Breast epithelium (tissue), 4 donors: Measurements from ENCODE around the gene HLA-DQB2. TPM values are rescaled to one million over a fixed set of nuclear protein-coding genes. Genes with fewer than 3 reads are reported as not detected.
"Not testable (repeated sequence)": the region's sequence is repeated elsewhere in the genome, so short reads cannot be mapped to it uniquely, and the experiment has no call there.

Source experiments
- DNase-seq, 2 donors: peaks; one replicate each; pipeline ENCODE4 v3.0.0-alpha.2; 2019; ENCODE audit warnings: low spot score in 2 of 2
- H3K27ac ChIP-seq, 2 donors: fragments of 200-600 bp; sonication (generic) in 1 of 2; one replicate each; pipeline ENCODE4 v1.5.1; 2016 to 2019; ENCODE audit warnings: mild to moderate bottlenecking in 1 of 2
- H3K27me3 ChIP-seq, 2 donors: fragments of 200-600 bp; sonication (generic) in 1 of 2; one replicate each; pipeline versions ENCODE4 v1.5.1 to v1.6.0; 2017 to 2019; ENCODE audit warnings: control low read depth in 1 of 2, mild to moderate bottlenecking in 1 of 2
- H3K36me3 ChIP-seq: fragments of 200-600 bp; one replicate; pipeline ENCODE4 v1.5.1; 2019
- H3K4me1 ChIP-seq, 2 donors: fragments of 200-600 bp; sonication (generic); one replicate each; pipeline ENCODE4 v1.5.1; 2016 to 2019; ENCODE audit warnings: control low read depth in 1 of 2
- H3K4me3 ChIP-seq, 3 donors: fragments of 200-600 bp; sonication (generic); 1 replicate in 2 of 3; 2 replicates in 1 of 3; pipeline ENCODE4 v1.5.1; 2016 to 2019; ENCODE audit warnings: mild to moderate bottlenecking in 3 of 3, moderate library complexity in 2 of 3
- H3K9me3 ChIP-seq, 2 donors: fragments of 200-600 bp; sonication (generic) in 1 of 2; one replicate each; pipeline ENCODE4 v1.5.1; 2016 to 2019; ENCODE audit warnings: control low read depth in 1 of 2
- CTCF ChIP-seq, 3 donors: fragments of 450-650 bp; IDR thresholded peaks; one replicate each; pipeline ENCODE4 v1.5.1; 2016 to 2017; ENCODE audit warnings: antibody characterized with exemption in 3 of 3, mild to moderate bottlenecking in 3 of 3, moderate library complexity in 3 of 3
- POLR2A ChIP-seq: fragments of 450-650 bp; IDR thresholded peaks from one replicate; pipeline ENCODE4 v1.6.1; 2016; ENCODE audit warnings: antibody characterized with exemption, mild to moderate bottlenecking, moderate library complexity
- POLR2AphosphoS5 ChIP-seq, 3 donors: sonication (generic); formaldehyde crosslinking; IDR thresholded peaks; one replicate each; pipeline ENCODE4 v1.6.1; 2017; ENCODE audit warnings: antibody characterized with exemption in 3 of 3
- intact Hi-C: fragments of 100-400 bp; cut with DNase I; formaldehyde crosslinking; loops from one replicate; pipeline ENCODE4 v1.15.1; 2023; ENCODE audit warnings: low total_unique reads
- total RNA-seq, 3 donors: library from RNA; depleted of rRNA; stranded (reverse); fragments of >200 nt; gene quantifications; one replicate each; pipeline ENCODE4 v1.1.0, GENCODE V29; 2016

HLA-DQB2 gene
- total RNA-seq, 3 donors from 2014 or later: 1.3 to 1.6 (median 1.5) TPM

GRCh38 chr6:32752580-32752979 lies 10.8 kb downstream of the HLA-DQB2 start:
- Histone ChIP-seq H3K27ac (no peak overlapping the region), H3K4me1 (no peaks in the 10 kb centered on the region), H3K9me3 (no peaks in the 10 kb centered on the region), H3K27me3 (peaks cover 0 to 3% of the 10 kb centered on the region in 2 donors), H3K36me3 (no peaks in the 10 kb centered on the region), H3K4me3 (no peak overlapping the region)
- DNase-seq: no peak
- intact Hi-C loops: no loop called here
- TF ChIP-seq POLR2AphosphoS5 (IDR thresholded peaks at IDR 0.05): no peak

GRCh38 chr6:32745649-32746048 lies 17.7 kb downstream of the HLA-DQB2 start:
- not testable (repeated sequence) for H3K27me3 ChIP-seq, DNase-seq

GRCh38 chr6:32744776-32745175 lies 18.6 kb downstream of the HLA-DQB2 start:
- intact Hi-C loops: no loop called here
- no peaks in the 10 kb centered on the region for H3K9me3 ChIP-seq
- H3K27me3 ChIP-seq: peaks cover 0 to 3% of the 10 kb centered on the region in 2 donors
- H3K4me3 ChIP-seq: no peak overlapping the region
- H3K27ac ChIP-seq: no peak overlapping the region
- no peaks in the 10 kb centered on the region for H3K4me1 ChIP-seq
- TF ChIP-seq CTCF (IDR thresholded peaks at IDR 0.05): no peak
- no peak for TF ChIP-seq POLR2A
- TF ChIP-seq POLR2AphosphoS5 (IDR thresholded peaks at IDR 0.05): no peak
- H3K36me3 ChIP-seq: no peaks in the 10 kb centered on the region
- no peak for DNase-seq

More at GRCh38 chr6:32745649-32746048, 17.7 kb downstream of the HLA-DQB2 start:
- H3K4me3 ChIP-seq, H3K36me3 ChIP-seq, H3K27ac ChIP-seq, H3K4me1 ChIP-seq, intact Hi-C loops, H3K9me3 ChIP-seq: not testable (repeated sequence)

GRCh38 chr6:32742374-32742773 lies 21.0 kb downstream of the HLA-DQB2 start:
- no peaks in the 10 kb centered on the region for H3K27me3 ChIP-seq
- no peak overlapping the region for H3K27ac ChIP-seq
- intact Hi-C loops: no loop called here
- no peak for DNase-seq
- no peak overlapping the region for H3K4me3 ChIP-seq
- no peaks in the 10 kb centered on the region for H3K36me3 ChIP-seq
- TF ChIP-seq POLR2A (no peak), CTCF (IDR thresholded peaks at IDR 0.05) (no peak)
- H3K4me1 ChIP-seq: no peaks in the 10 kb centered on the region
- H3K9me3 ChIP-seq: no peaks in the 10 kb centered on the region

GRCh38 chr6:32741031-32741960 lies 22.0 kb downstream of the HLA-DQB2 start, which contains the start of gene HLA-DQA2:
Gene HLA-DQA2, plus strand, starts transcription at chr6:32741391. Its CDS starts 53 bp downstream, at chr6:32741444.
- intact Hi-C loops: no loop called here

More at GRCh38 chr6:32741031-32741960, 22.0 kb downstream of the HLA-DQB2 start, which contains the start of gene HLA-DQA2:
- Histone ChIP-seq H3K36me3 (no peaks in the 10 kb centered on the region), H3K4me1 (no peaks in the 10 kb centered on the region), H3K27me3 (no peaks in the 10 kb centered on the region), H3K4me3 (no peak within 1 kb of the TSS), H3K9me3 (no peaks in the 10 kb centered on the region), H3K27ac (no peak within 1 kb of the TSS)
- no peak for DNase-seq
- TF ChIP-seq CTCF (IDR thresholded peaks at IDR 0.05) (no peak), POLR2AphosphoS5 (IDR thresholded peaks at IDR 0.05) (no peak), POLR2A (no peak)
